Measurements from ENCODE around the gene RASSF3.
"Not testable (repeated sequence)": the region's sequence is repeated elsewhere in the genome, so short reads cannot be mapped to it uniquely, and the experiment has no call there.

RASSF3 gene

DNA sequence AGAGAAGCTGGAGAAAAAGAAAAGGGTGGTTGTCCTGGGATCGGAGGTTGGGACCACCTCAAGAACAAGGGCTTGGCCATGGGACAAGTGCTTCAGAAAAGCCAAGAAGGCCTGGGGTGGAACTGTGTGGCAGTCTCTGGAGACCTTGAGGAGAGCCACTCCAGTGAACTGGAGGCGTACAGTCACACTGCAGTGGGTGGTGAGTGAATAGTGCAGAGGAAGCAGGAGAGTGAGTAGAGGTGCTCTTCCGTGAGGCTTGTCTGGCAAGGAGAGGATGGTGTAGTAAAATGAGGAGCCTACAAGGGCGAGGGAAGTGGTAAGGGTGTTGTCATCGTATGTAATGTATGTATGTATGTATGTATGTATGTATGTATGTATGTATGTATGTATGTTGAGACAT is 20.9 kb downstream of the RASSF3 start:
- Histone ChIP-seq H2AFZ (ENCODE audit: low read depth, low read length) (no peak overlapping the region), H3K4me3 (ENCODE audit: low read length) (no peak overlapping the region), H3K4me1 (ENCODE audit: insufficient read depth, low read length) (no peaks in the 10 kb centered on the region), H3K36me3 (ENCODE audit: insufficient read depth, low read length) (no peaks in the 10 kb centered on the region), H3K9me3 (ENCODE audit: low read length) (peaks cover 3% of the 10 kb centered on the region), H3K27me3 (ENCODE audit: insufficient read depth, low read length) (no peaks in the 10 kb centered on the region)

DNA sequence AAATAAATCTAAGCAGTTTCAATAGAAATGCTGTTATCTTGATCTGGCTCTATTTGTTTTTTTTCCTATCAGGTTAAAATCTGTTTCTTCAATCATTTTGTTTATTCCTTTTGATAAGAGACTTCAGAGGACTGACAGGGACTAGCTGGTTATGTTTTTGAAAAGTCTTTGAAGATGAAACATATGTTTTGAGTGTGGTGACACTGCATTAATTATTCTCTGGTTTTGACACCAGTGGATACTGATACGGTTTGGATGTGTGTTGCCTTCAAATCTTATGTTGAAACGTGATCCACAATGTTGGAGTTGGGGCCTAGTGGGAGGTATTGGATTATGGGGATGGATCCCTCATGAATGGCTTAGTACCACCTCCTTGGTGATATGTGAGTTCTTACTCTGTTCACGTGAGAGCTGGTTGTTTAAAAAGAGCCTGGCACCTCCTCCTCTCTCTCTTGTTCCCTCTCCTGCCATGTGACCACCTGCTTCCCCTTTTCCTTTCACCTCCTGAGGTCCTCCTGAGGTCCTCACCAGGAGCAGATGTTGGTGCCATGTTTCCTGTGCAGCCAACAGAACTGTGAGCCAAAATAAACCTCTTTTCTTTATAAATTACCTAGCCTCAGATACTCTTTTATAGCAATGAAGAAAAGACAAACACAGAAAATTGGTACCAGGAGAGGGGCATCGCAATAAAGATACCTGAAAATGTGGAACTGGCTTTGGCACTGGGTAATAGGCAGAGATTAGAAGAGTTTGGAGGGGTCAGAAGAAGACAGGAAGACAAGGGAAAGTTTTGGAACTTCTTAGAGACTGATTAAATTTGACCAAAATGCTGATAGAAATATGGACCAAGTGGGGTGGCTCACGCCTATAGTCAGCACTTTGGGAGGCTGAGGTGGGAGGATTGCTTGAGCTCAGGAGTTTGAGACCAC is 23.0 kb downstream of the RASSF3 start:
- Histone ChIP-seq H3K4me1 (ENCODE audit: insufficient read depth, low read length) (no peaks in the 10 kb centered on the region), H3K4me3 (ENCODE audit: low read length) (no peak overlapping the region), H3K9me3 (ENCODE audit: low read length) (peaks cover 3% of the 10 kb centered on the region), H3K27me3 (ENCODE audit: insufficient read depth, low read length) (no peaks in the 10 kb centered on the region), H3K36me3 (ENCODE audit: insufficient read depth, low read length) (no peaks in the 10 kb centered on the region), H2AFZ (ENCODE audit: low read depth, low read length) (no peak overlapping the region)

GRCh38 chr12:64633940-64634337 is 23.6 kb downstream of the RASSF3 start:
- Histone ChIP-seq H2AFZ (ENCODE audit: low read depth, low read length) (no peak overlapping the region), H3K4me3 (ENCODE audit: low read length) (no peak overlapping the region), H3K9me3 (ENCODE audit: low read length) (peaks cover 3% of the 10 kb centered on the region), H3K36me3 (ENCODE audit: insufficient read depth, low read length) (no peaks in the 10 kb centered on the region), H3K27me3 (ENCODE audit: insufficient read depth, low read length) (no peaks in the 10 kb centered on the region), H3K4me1 (ENCODE audit: insufficient read depth, low read length) (no peaks in the 10 kb centered on the region)

DNA sequence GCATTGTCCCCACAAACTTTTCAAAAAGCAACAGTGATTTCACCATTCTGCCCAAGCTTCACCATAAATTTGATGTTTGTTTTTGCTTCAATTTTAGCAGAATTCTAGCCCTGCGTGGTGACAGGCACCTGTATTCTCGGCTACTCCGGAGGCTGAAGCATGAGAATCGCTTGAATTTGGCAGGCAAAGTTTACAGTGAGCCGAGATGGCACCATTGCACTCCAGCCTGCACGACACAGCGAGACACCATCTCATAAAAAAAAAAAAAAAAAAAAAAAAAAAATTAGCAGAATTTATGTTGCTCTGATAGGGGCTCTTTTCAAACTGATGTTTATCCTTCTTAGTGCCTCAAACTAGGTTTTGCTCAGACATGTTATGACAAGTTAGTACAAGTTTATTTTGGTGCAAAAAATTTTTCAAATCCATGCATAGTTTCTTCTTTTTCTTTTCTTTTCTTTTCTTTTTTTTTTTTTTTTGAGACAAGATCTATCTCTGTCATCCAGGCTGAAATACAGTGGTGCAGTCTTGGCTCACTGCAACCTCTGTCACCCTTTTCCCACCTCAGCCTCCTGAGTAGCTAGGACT is 24.3 kb downstream of the RASSF3 start:
- Histone ChIP-seq H3K9me3 (ENCODE audit: low read length) (peaks cover 3% of the 10 kb centered on the region), H3K4me3 (ENCODE audit: low read length) (no peak overlapping the region), H3K27me3 (ENCODE audit: insufficient read depth, low read length) (no peaks in the 10 kb centered on the region), H2AFZ (ENCODE audit: low read depth, low read length) (no peak overlapping the region), H3K36me3 (ENCODE audit: insufficient read depth, low read length) (no peaks in the 10 kb centered on the region), H3K4me1 (ENCODE audit: insufficient read depth, low read length) (no peaks in the 10 kb centered on the region)

- H3K9me3 ChIP-seq (ENCODE audit: low read length): peaks cover 3% of the 10 kb centered on the region
- no peaks in the 10 kb centered on the region for H3K4me1 ChIP-seq (ENCODE audit: insufficient read depth, low read length)
- H2AFZ ChIP-seq (ENCODE audit: low read depth, low read length): no peak overlapping the region
- no peak overlapping the region for H3K4me3 ChIP-seq (ENCODE audit: low read length)
- no peaks in the 10 kb centered on the region for H3K27me3 ChIP-seq (ENCODE audit: insufficient read depth, low read length)
- no peaks in the 10 kb centered on the region for H3K36me3 ChIP-seq (ENCODE audit: insufficient read depth, low read length)
Measured at GRCh38 chr12:64635356-64635998, 25.2 kb downstream of the RASSF3 start.

- H3K9me3 ChIP-seq (ENCODE audit: low read length): peaks cover 3% of the 10 kb centered on the region
- H3K36me3 ChIP-seq (ENCODE audit: insufficient read depth, low read length): no peaks in the 10 kb centered on the region
- H3K27me3 ChIP-seq (ENCODE audit: insufficient read depth, low read length): no peaks in the 10 kb centered on the region
- H3K4me1 ChIP-seq (ENCODE audit: insufficient read depth, low read length): no peaks in the 10 kb centered on the region
- H2AFZ ChIP-seq (ENCODE audit: low read depth, low read length): no peak overlapping the region
- H3K4me3 ChIP-seq (ENCODE audit: low read length): no peak overlapping the region
Measured at GRCh38 chr12:64636856-64637255, 26.6 kb downstream of the RASSF3 start.

DNA sequence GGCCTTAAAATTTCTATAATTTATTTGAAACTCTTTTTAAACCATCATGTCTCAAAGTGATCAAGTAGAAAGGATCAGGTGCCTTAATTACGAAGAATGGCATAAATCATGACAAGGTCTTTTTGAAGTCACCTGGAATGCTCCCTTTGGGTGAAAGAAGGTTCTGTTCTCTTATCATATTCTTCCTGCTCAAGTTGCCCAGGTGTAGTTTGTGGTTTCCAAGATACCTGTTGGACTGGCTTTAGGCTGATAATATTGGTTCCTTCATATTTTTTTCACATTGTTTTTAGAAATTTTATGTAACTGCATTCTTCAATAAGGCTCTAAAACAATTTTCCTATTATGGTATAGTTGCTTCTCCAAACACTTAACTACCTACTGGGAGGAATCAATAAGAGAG is 29.2 kb downstream of the RASSF3 start:
- Histone ChIP-seq H3K36me3 (ENCODE audit: insufficient read depth, low read length) (no peaks in the 10 kb centered on the region), H3K4me1 (ENCODE audit: insufficient read depth, low read length) (no peaks in the 10 kb centered on the region), H3K9me3 (ENCODE audit: low read length) (no peaks in the 10 kb centered on the region)

GRCh38 chr12:64646318-64646717 is 36.0 kb downstream of the RASSF3 start:
- Histone ChIP-seq H2AFZ (ENCODE audit: low read depth, low read length) (no peak overlapping the region), H3K4me3 (ENCODE audit: low read length) (no peak overlapping the region), H3K4me1 (ENCODE audit: insufficient read depth, low read length) (peaks cover 4% of the 10 kb centered on the region), H3K27me3 (ENCODE audit: insufficient read depth, low read length) (no peaks in the 10 kb centered on the region), H3K36me3 (ENCODE audit: insufficient read depth, low read length) (no peaks in the 10 kb centered on the region), H3K9me3 (ENCODE audit: low read length) (no peaks in the 10 kb centered on the region)

More for the DNA sequence above, 29.2 kb downstream of the RASSF3 start:
- no peaks in the 10 kb centered on the region for H3K27me3 ChIP-seq (ENCODE audit: insufficient read depth, low read length)
- no peak overlapping the region for H2AFZ ChIP-seq (ENCODE audit: low read depth, low read length)
- H3K4me3 ChIP-seq (ENCODE audit: low read length): no peak overlapping the region

DNA sequence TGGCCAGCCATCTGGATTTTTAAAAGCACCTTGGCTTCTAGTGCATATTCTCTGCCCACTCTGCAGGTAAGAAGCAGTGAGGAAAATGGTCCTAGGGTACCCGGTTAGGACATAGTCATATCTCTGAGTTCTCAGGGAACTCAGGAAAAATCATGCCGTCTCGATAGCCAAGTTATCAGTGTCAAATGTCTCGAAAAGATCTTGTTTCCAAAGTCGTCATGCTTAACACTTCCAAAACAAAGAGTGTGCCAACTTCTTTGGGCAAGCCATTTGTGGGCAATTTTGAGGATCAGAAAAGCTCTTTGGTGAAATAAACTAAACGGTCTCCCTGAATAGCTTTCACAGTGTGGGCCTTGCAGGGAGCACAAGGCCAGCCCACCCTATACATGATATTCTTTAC is 39.2 kb downstream of the RASSF3 start:
- no peaks in the 10 kb centered on the region for H3K27me3 ChIP-seq (ENCODE audit: insufficient read depth, low read length)
- peaks cover 4% of the 10 kb centered on the region for H3K4me1 ChIP-seq (ENCODE audit: insufficient read depth, low read length)
- no peaks in the 10 kb centered on the region for H3K36me3 ChIP-seq (ENCODE audit: insufficient read depth, low read length)
- H2AFZ ChIP-seq (ENCODE audit: low read depth, low read length): no peak overlapping the region
- no peak overlapping the region for H3K4me3 ChIP-seq (ENCODE audit: low read length)
- H3K9me3 ChIP-seq (ENCODE audit: low read length): no peaks in the 10 kb centered on the region

GRCh38 chr12:64650762-64651161 is 40.5 kb downstream of the RASSF3 start:
- no peaks in the 10 kb centered on the region for H3K9me3 ChIP-seq (ENCODE audit: low read length)
- no peaks in the 10 kb centered on the region for H3K27me3 ChIP-seq (ENCODE audit: insufficient read depth, low read length)
- no peaks in the 10 kb centered on the region for H3K36me3 ChIP-seq (ENCODE audit: insufficient read depth, low read length)
- H2AFZ ChIP-seq (ENCODE audit: low read depth, low read length): no peak overlapping the region
- peaks cover 4% of the 10 kb centered on the region for H3K4me1 ChIP-seq (ENCODE audit: insufficient read depth, low read length)
- no peak overlapping the region for H3K4me3 ChIP-seq (ENCODE audit: low read length)

DNA sequence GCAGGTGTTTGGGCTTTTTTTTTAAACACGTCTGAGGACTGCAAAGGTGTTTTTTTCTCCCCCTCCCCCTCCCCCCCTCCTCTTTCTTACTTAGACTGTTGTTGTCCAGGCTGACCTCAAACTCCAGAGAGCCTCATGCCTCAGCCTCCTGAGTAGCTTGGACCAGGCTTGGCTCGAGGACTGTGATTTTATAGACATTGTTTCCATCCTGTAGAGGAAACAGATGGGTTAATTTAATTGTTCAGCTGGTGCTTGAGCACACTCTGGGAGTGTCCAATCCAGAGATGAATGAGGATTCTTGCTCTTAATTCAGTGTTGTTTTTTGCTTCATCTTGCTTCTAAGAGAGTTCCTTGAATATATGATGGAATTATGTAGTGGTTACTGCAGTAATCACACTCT is 42.1 kb downstream of the RASSF3 start:
- no peak overlapping the region for H3K4me3 ChIP-seq (ENCODE audit: low read length)
- no peak overlapping the region for H2AFZ ChIP-seq (ENCODE audit: low read depth, low read length)
- H3K36me3 ChIP-seq (ENCODE audit: insufficient read depth, low read length): no peaks in the 10 kb centered on the region
- H3K9me3 ChIP-seq (ENCODE audit: low read length): no peaks in the 10 kb centered on the region
- H3K4me1 ChIP-seq (ENCODE audit: insufficient read depth, low read length): peaks cover 4% of the 10 kb centered on the region
- H3K27me3 ChIP-seq (ENCODE audit: insufficient read depth, low read length): no peaks in the 10 kb centered on the region

DNA sequence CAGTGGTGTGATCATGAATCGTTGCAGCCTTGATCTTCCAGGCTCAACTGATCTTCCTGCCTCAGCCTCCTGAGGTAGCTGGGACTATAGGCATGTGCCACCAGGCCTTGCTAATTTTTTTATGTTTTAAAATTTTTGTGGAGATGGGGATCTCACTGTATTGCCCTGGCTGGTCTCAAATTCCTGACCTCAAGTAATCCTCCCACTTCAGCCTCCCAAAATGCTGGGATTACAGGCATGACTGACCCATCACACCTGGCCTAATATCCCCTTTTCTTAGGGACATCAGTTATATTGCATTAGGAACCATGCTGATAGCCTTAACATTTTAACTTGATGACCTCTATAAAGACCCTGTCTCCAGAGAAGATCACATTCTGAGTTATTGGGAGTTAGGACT is 42.8 kb downstream of the RASSF3 start:
- Histone ChIP-seq H3K36me3 (ENCODE audit: insufficient read depth, low read length) (no peaks in the 10 kb centered on the region), H3K9me3 (ENCODE audit: low read length) (no peaks in the 10 kb centered on the region), H3K4me3 (ENCODE audit: low read length) (no peak overlapping the region), H2AFZ (ENCODE audit: low read depth, low read length) (no peak overlapping the region), H3K4me1 (ENCODE audit: insufficient read depth, low read length) (peaks cover 4% of the 10 kb centered on the region), H3K27me3 (ENCODE audit: insufficient read depth, low read length) (no peaks in the 10 kb centered on the region)

GRCh38 chr12:64653907-64654306 is 43.6 kb downstream of the RASSF3 start:
- H3K4me3 ChIP-seq (ENCODE audit: low read length); H3K4me1 ChIP-seq (ENCODE audit: insufficient read depth, low read length); H3K9me3 ChIP-seq (ENCODE audit: low read length); H3K36me3 ChIP-seq (ENCODE audit: insufficient read depth, low read length); H3K27me3 ChIP-seq (ENCODE audit: insufficient read depth, low read length); H2AFZ ChIP-seq (ENCODE audit: low read depth, low read length): not testable (repeated sequence)
